PC-9 (cell line): ENCODE measurements around the gene KIF14. TPM values are rescaled to one million over a fixed set of nuclear protein-coding genes. Genes with fewer than 3 reads are reported as not detected.

Experiments used
- BruUV-seq: library from RNA; stranded (reverse); fragments of 400-500 nt; replicated peaks from 2 replicates; lab custom pipeline; 2021; lab: Mats Ljungman, UMichigan
- CTCF ChIA-PET: fragments of 300-600 bp; sonication (Branson Sonifier 250); formaldehyde crosslinking; loops from one replicate; lab custom pipeline; 2022; ENCODE audit warnings: antibody characterized with exemption; lab: Charles Lee
- POLR2A ChIA-PET: fragments of 300-600 bp; sonication (Branson Sonifier 250); formaldehyde crosslinking; loops from one replicate; lab custom pipeline; 2022; ENCODE audit warnings: antibody characterized with exemption; ENCODE audit not compliant: unreplicated experiment; lab: Charles Lee
- DNase-seq, 2 experiments: peaks; one replicate each; pipeline versions ENCODE4 v3.0.0 to v3.0.0-alpha.2; 2015 to 2022; ENCODE audit warnings: mixed read lengths in 1 of 2
- H2AFZ ChIP-seq: fragments of 200-600 bp; sonication (generic); 2 replicates; pipeline ENCODE4 v1.8.1; 2017; ENCODE audit warnings: antibody characterized with exemption
- H3F3A ChIP-seq: fragments of 200-600 bp; sonication (generic); 2 replicates; pipeline ENCODE4 v1.8.1; 2017; ENCODE audit warnings: antibody characterized with exemption, mild to moderate bottlenecking, low read depth; ENCODE audit not compliant: insufficient read depth
- H3K27ac ChIP-seq: fragments of 200-600 bp; sonication (generic); 2 replicates; pipeline ENCODE4 v1.6.1; 2016; ENCODE audit warnings: mixed run types
- H3K27me3 ChIP-seq: fragments of 200-600 bp; sonication (generic); 2 replicates; pipeline ENCODE4 v1.6.1; 2016; ENCODE audit warnings: low read depth, mixed run types; ENCODE audit not compliant: insufficient read depth
- H3K36me3 ChIP-seq: fragments of 200-600 bp; sonication (generic); 2 replicates; pipeline ENCODE4 v1.6.1; 2016; ENCODE audit warnings: low read depth, mixed run types
- H3K4me1 ChIP-seq: fragments of 200-600 bp; sonication (generic); replicated peaks from 2 replicates; pipeline ENCODE4 v1.6.1; 2016; ENCODE audit warnings: mixed run types; ENCODE audit not compliant: insufficient read depth
- H3K4me2 ChIP-seq: fragments of 200-600 bp; sonication (generic); 2 replicates; pipeline ENCODE4 v1.6.1; 2017; ENCODE audit warnings: mixed run types
- H3K4me3 ChIP-seq: fragments of 200-600 bp; sonication (generic); 2 replicates; pipeline ENCODE4 v1.6.1; 2016; ENCODE audit warnings: mixed run types
- H3K79me2 ChIP-seq: fragments of 200-600 bp; sonication (generic); 2 replicates; pipeline ENCODE4 v1.6.1; 2017; ENCODE audit warnings: low read depth, mixed run types
- H3K9me2 ChIP-seq: fragments of 200-600 bp; sonication (generic); 2 replicates; pipeline ENCODE4 v1.8.1; 2017; ENCODE audit warnings: mild to moderate bottlenecking; ENCODE audit not compliant: insufficient read depth
- H3K9me3 ChIP-seq: fragments of 200-600 bp; sonication (generic); 2 replicates; pipeline ENCODE4 v1.8.1; 2016; ENCODE audit warnings: low read depth; ENCODE audit not compliant: insufficient read depth
- H4K20me1 ChIP-seq: fragments of 200-600 bp; sonication (generic); 2 replicates; pipeline ENCODE4 v1.8.1; 2017; ENCODE audit not compliant: insufficient read depth
- EZH2 ChIP-seq: fragments of 200-600 bp; sonication (generic); IDR thresholded peaks from 2 replicates; pipeline ENCODE4 v1.8.0; 2017; ENCODE audit warnings: antibody characterized with exemption, low read depth
- intact Hi-C: fragments of 100-400 bp; cut with micrococcal nuclease; formaldehyde crosslinking; loops from one replicate; pipeline ENCODE4 v1.10.0; 2022; ENCODE audit not compliant: unreplicated experiment
- total RNA-seq: library from RNA; stranded (reverse); gene quantifications from 2 replicates; pipeline ENCODE4 v1.2.3, GENCODE V29; 2021
- TF ChIP-seq, protein P1 (sequence below): fragments of 200-600 bp; sonication (generic); conservative IDR thresholded peaks from 2 replicates; pipeline ENCODE4 v1.6.1; 2017; ENCODE audit warnings: mixed run types, antibody characterized with exemption, mild to moderate bottlenecking, moderate library complexity

The KIF14 gene
- total RNA-seq, 1 experiment from 2014 or later: 30.0 TPM

DNA sequence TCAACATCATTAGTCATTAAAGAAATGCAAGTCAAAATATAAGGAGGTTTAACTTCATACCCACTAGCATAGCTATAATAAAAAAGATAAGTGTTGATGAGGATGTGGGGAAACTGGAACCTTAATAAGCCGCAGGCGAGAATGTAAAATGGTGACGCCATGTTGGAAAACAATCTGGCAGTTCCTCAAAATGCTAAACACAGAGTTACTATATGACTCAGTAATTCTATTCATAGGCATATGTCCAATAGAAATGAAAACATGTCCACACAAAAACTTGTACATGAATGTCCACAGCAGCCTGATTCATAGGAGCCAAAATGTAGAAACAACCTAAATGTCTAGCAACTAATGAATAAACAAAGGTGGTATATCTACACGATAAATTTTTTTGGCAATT lies 26.0 kb upstream of the KIF14 start:
- peaks cover 24% of the 10 kb centered on the region for H3K4me1 ChIP-seq
- H3K4me2 ChIP-seq: no peak overlapping the region
- H3K79me2 ChIP-seq: no peaks in the 10 kb centered on the region
- no peaks in the 10 kb centered on the region for H4K20me1 ChIP-seq
- H3K27me3 ChIP-seq: no peaks in the 10 kb centered on the region
- TF ChIP-seq, protein P1, sequence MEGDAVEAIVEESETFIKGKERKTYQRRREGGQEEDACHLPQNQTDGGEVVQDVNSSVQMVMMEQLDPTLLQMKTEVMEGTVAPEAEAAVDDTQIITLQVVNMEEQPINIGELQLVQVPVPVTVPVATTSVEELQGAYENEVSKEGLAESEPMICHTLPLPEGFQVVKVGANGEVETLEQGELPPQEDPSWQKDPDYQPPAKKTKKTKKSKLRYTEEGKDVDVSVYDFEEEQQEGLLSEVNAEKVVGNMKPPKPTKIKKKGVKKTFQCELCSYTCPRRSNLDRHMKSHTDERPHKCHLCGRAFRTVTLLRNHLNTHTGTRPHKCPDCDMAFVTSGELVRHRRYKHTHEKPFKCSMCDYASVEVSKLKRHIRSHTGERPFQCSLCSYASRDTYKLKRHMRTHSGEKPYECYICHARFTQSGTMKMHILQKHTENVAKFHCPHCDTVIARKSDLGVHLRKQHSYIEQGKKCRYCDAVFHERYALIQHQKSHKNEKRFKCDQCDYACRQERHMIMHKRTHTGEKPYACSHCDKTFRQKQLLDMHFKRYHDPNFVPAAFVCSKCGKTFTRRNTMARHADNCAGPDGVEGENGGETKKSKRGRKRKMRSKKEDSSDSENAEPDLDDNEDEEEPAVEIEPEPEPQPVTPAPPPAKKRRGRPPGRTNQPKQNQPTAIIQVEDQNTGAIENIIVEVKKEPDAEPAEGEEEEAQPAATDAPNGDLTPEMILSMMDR: no peak
- no peak for TF ChIP-seq EZH2
- intact Hi-C loops: no loop called here
- ChIA-PET CTCF (no interaction called here), POLR2A (interaction anchor here (0.6 to 0.7 kb wide), 2 partner anchors 8 to 155 kb away, joined by 3 to 4 read pairs; no protein-coding TSS in a partner anchor)
- no peak overlapping the region for H2AFZ ChIP-seq
- no peak overlapping the region for H3K4me3 ChIP-seq
- no peak for DNase-seq
- H3K9me2 ChIP-seq: no peaks in the 10 kb centered on the region
- no peaks in the 10 kb centered on the region for H3K9me3 ChIP-seq
- H3K27ac ChIP-seq: no peak overlapping the region
- BruUV-seq: no TSS peak
- H3F3A ChIP-seq: peaks cover 21% of the 10 kb centered on the region; the same call in 1 of the 2 replicates
- H3K36me3 ChIP-seq: peaks cover 17% of the 10 kb centered on the region; the same call in 1 of the 2 replicates

DNA sequence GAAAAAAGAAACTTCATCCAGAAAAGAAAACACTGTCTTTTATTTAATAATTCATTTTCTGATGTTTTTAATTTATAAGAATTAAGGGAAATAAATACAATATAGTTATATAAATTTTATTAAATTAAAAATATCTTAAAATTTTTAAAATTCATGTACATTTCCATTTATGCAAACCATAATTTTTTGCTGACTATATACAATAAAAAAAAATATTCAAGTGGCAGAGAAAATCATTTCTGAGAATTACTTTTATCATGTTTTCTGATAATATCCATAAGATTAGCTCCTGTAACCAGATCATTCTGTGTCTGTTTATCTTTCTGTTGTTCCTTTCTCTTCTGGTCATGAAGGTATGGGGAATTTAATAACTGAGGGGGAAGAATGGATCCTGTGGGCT lies 23.5 kb upstream of the KIF14 start:
- POLR2A ChIA-PET: interaction anchor here (0.6 kb wide), 1 partner anchor 27 kb away, joined by 5 read pairs; no protein-coding TSS in a partner anchor
- intact Hi-C loops: no loop called here
- no peaks in the 10 kb centered on the region for H3K27me3 ChIP-seq

DNA sequence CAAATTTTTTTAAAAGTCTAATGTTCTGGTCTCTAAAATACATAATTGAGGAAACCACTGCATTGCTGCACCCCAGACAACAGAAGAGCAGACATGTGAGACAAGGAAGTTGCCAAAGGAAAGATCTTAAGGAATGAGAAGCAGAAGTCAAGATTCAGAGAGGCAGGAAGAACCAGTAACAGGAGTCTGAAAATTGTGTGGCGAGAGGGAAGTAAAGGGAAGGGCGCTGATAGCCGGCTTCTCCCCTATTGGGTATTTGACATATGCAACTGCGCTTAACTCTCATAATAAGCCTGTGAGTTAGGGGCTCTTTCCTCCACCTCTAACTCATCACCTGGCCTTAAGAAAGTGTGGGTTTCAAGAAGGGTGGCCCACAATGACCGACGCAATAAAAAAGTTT lies 21.9 kb upstream of the KIF14 start:
- no peak overlapping the region for H3K4me2 ChIP-seq
- no peak overlapping the region for H3K4me3 ChIP-seq
- H4K20me1 ChIP-seq: no peaks in the 10 kb centered on the region
- TF ChIP-seq EZH2: no peak
- TF ChIP-seq, protein P1: no peak
- H3K9me2 ChIP-seq: no peaks in the 10 kb centered on the region
- no peaks in the 10 kb centered on the region for H3K27me3 ChIP-seq
- POLR2A ChIA-PET: no interaction called here
- H3K36me3 ChIP-seq: peaks cover 13% of the 10 kb centered on the region; the same call in 1 of the 2 replicates
- no peak for DNase-seq
- no peaks in the 10 kb centered on the region for H3K9me3 ChIP-seq
- BruUV-seq: no TSS peak
- no peak overlapping the region for H2AFZ ChIP-seq
- peak overlapping the region; percentile 86 for H3K27ac ChIP-seq
- CTCF ChIA-PET: interaction anchor here (0.9 kb wide), 1 partner anchor 20 kb away, joined by 3 read pairs; no protein-coding TSS in a partner anchor
- peaks cover 41% of the 10 kb centered on the region for H3F3A ChIP-seq
- H3K4me1 ChIP-seq: peaks cover 45% of the 10 kb centered on the region
- no peaks in the 10 kb centered on the region for H3K79me2 ChIP-seq
- intact Hi-C loops: no loop called here

More for the DNA sequence above, 23.5 kb upstream of the KIF14 start:
- Histone ChIP-seq H3K27ac (no peak overlapping the region; the same call in 1 of the 2 replicates), H2AFZ (no peak overlapping the region), H3F3A (peaks cover 34% of the 10 kb centered on the region), H4K20me1 (no peaks in the 10 kb centered on the region), H3K4me1 (peaks cover 45% of the 10 kb centered on the region), H3K9me3 (no peaks in the 10 kb centered on the region), H3K79me2 (no peaks in the 10 kb centered on the region), H3K9me2 (no peaks in the 10 kb centered on the region), H3K36me3 (peaks cover 17% of the 10 kb centered on the region; the same call in 1 of the 2 replicates), H3K4me3 (no peak overlapping the region), H3K4me2 (no peak overlapping the region)
- no TSS peak for BruUV-seq
- TF ChIP-seq, protein P1: no peak
- no peak for TF ChIP-seq EZH2
- CTCF ChIA-PET: interaction anchor here (0.6 kb wide), 1 partner anchor 124 kb away, joined by 3 read pairs; no protein-coding TSS in a partner anchor
- no peak for DNase-seq
